ENCODE results near the gene TRIM62.
"Not testable (repeated sequence)": the region's sequence is repeated elsewhere in the genome, so short reads cannot be mapped to it uniquely, and the experiment has no call there.

TRIM62 gene

GRCh38 chr1:33131191-33131590 is 50.7 kb downstream of the TRIM62 start:
- peak; percentile 27 for DNase-seq

- DNase-seq: peak; percentile 52
These were observed 51.5 kb downstream of the TRIM62 start for GRCh38 chr1:33130297-33130696.

- DNase-seq: no peak
These were observed 53.1 kb downstream of the TRIM62 start for GRCh38 chr1:33128781-33129180.

GRCh38 chr1:33127001-33127823 is 54.6 kb downstream of the TRIM62 start:
- peak; percentile 99 for DNase-seq

GRCh38 chr1:33126411-33127000 is 55.3 kb downstream of the TRIM62 start:
- DNase-seq: no peak

- DNase-seq: not testable (repeated sequence)
These were observed 57.2 kb downstream of the TRIM62 start for GRCh38 chr1:33124647-33125046.

- DNase-seq: no peak
These were observed 58.6 kb downstream of the TRIM62 start for GRCh38 chr1:33123266-33123665.

- DNase-seq: no peak
These were observed 59.2 kb downstream of the TRIM62 start for GRCh38 chr1:33122483-33123178.

- no peak for DNase-seq
These were observed 60.1 kb downstream of the TRIM62 start for GRCh38 chr1:33121728-33122127.

- no peak for DNase-seq
These were observed 61.2 kb downstream of the TRIM62 start for GRCh38 chr1:33120436-33121231.

GRCh38 chr1:33119532-33120217 is 62.2 kb downstream of the TRIM62 start:
- DNase-seq: no peak

- no peak for DNase-seq
These were observed 62.8 kb downstream of the TRIM62 start for GRCh38 chr1:33119050-33119449.

- DNase-seq: no peak
These were observed 63.6 kb downstream of the TRIM62 start for GRCh38 chr1:33118274-33118673.

- no peak for DNase-seq
These were observed 64.3 kb downstream of the TRIM62 start for GRCh38 chr1:33117440-33118085.

- no peak for DNase-seq
These were observed 69.9 kb downstream of the TRIM62 start for GRCh38 chr1:33111965-33112364.

- no peak for DNase-seq
These were observed 71.4 kb downstream of the TRIM62 start for GRCh38 chr1:33110477-33110876.

- not testable (repeated sequence) for DNase-seq
These were observed 81.8 kb downstream of the TRIM62 start for GRCh38 chr1:33100119-33100415.

GRCh38 chr1:33099290-33100118 is 82.3 kb downstream of the TRIM62 start:
- DNase-seq: peak; percentile 83

- DNase-seq: no peak
These were observed 83.5 kb downstream of the TRIM62 start for GRCh38 chr1:33098371-33098770.

- DNase-seq: no peak
These were observed 84.1 kb downstream of the TRIM62 start for GRCh38 chr1:33097762-33098161.

- peak; percentile 66 for DNase-seq
These were observed 84.7 kb downstream of the TRIM62 start for GRCh38 chr1:33097137-33097611.

Data from NK-92 treated with Interleukin-12 subunit alpha and Interleukin-12 subunit beta, amount 100 ng/mL, for 24 hours (cell line).